IPS DF 4.7 (cell line): Measurements from ENCODE around the gene MTMR4.
"Not testable (repeated sequence)": the region's sequence is repeated elsewhere in the genome, so short reads cannot be mapped to it uniquely, and the experiment has no call there.

Experiments used
- DNase-seq: peaks from one replicate; pipeline ENCODE4 v3.0.0-alpha.2; 2013; ENCODE audit warnings: low spot score; ENCODE audit errors: extremely low read depth

The MTMR4 gene

GRCh38 chr17:58513965-58514769, at the start of gene MTMR4:
MTMR4 (minus strand) TSS chr17:58514638; CDS start chr17:58514407, 231 bp downstream.
- DNase-seq: no peak

GRCh38 chr17:58560511-58560910, 46.1 kb upstream of the MTMR4 start:
- no peak for DNase-seq

GRCh38 chr17:58557981-58558380, 43.5 kb upstream of the MTMR4 start:
- DNase-seq: no peak

- no peak for DNase-seq
These were observed 42.4 kb upstream of the MTMR4 start for GRCh38 chr17:58556833-58557250.

GRCh38 chr17:58555109-58555508, 40.7 kb upstream of the MTMR4 start:
- DNase-seq: not testable (repeated sequence)

GRCh38 chr17:58541249-58541648, 26.8 kb upstream of the MTMR4 start:
- no peak for DNase-seq

GRCh38 chr17:58539698-58540097, 25.3 kb upstream of the MTMR4 start:
- DNase-seq: no peak

- DNase-seq: no peak
These were observed 24.5 kb upstream of the MTMR4 start for GRCh38 chr17:58538811-58539409.

- DNase-seq: no peak
These were observed 22.8 kb upstream of the MTMR4 start for GRCh38 chr17:58537266-58537665.

- DNase-seq: no peak
These were observed 22.1 kb upstream of the MTMR4 start for GRCh38 chr17:58536542-58536941.

- no peak for DNase-seq
These were observed 21.0 kb upstream of the MTMR4 start for GRCh38 chr17:58535431-58535830.

- no peak for DNase-seq
These were observed 20.5 kb upstream of the MTMR4 start for GRCh38 chr17:58534901-58535421.

- no peak for DNase-seq
These were observed 19.9 kb upstream of the MTMR4 start for GRCh38 chr17:58534331-58534730.

GRCh38 chr17:58533616-58534188, 19.3 kb upstream of the MTMR4 start:
- no peak for DNase-seq

GRCh38 chr17:58532555-58532951, 18.1 kb upstream of the MTMR4 start:
- no peak for DNase-seq

GRCh38 chr17:58531661-58532554, 17.5 kb upstream of the MTMR4 start:
- DNase-seq: no peak

- DNase-seq: no peak
These were observed 16.7 kb upstream of the MTMR4 start for GRCh38 chr17:58531122-58531521.

- DNase-seq: no peak
These were observed 16.2 kb upstream of the MTMR4 start for GRCh38 chr17:58530655-58531054.

- no peak for DNase-seq
These were observed 14.8 kb upstream of the MTMR4 start for GRCh38 chr17:58529275-58529674.

GRCh38 chr17:58528443-58528842, 14.0 kb upstream of the MTMR4 start:
- DNase-seq: no peak

GRCh38 chr17:58527949-58528348, 13.5 kb upstream of the MTMR4 start:
- DNase-seq: no peak
